Loucy (cell line): ENCODE results near the gene CADM1.

Source experiments
- H2AFZ ChIP-seq: fragments of 200-600 bp; sonication (generic); 2 replicates; pipeline ENCODE4 v1.6.0; 2016; ENCODE audit warnings: antibody characterized with exemption, mild to moderate bottlenecking, low read length, moderate library complexity
- H3F3A ChIP-seq: fragments of 200-600 bp; 2 replicates; pipeline ENCODE4 v1.6.0; 2016; ENCODE audit warnings: antibody characterized with exemption, low read depth, mild to moderate bottlenecking
- H3K27me3 ChIP-seq: fragments of 200-600 bp; sonication (generic); 2 replicates; pipeline ENCODE4 v1.6.1; 2014; ENCODE audit warnings: low read length, mild to moderate bottlenecking; ENCODE audit not compliant: insufficient read depth, poor library complexity, severe bottlenecking
- H3K36me3 ChIP-seq: fragments of 200-600 bp; sonication (generic); 2 replicates; pipeline ENCODE4 v1.6.1; 2016; ENCODE audit warnings: low read length; ENCODE audit not compliant: insufficient read depth
- H3K4me1 ChIP-seq: fragments of 200-600 bp; sonication (generic); 2 replicates; pipeline ENCODE4 v1.5.1; 2014; ENCODE audit warnings: low read length, mild to moderate bottlenecking; ENCODE audit not compliant: insufficient read depth, poor library complexity, severe bottlenecking
- H3K4me2 ChIP-seq: fragments of 200-600 bp; sonication (generic); 2 replicates; pipeline ENCODE4 v1.6.0; 2014; ENCODE audit warnings: antibody characterized with exemption, low read length, low read depth, mild to moderate bottlenecking; ENCODE audit not compliant: poor library complexity, severe bottlenecking
- H3K4me3 ChIP-seq: fragments of 200-600 bp; sonication (generic); 2 replicates; pipeline ENCODE4 v1.5.1; 2014; ENCODE audit warnings: low read length, mild to moderate bottlenecking, mixed read lengths; ENCODE audit not compliant: poor library complexity, severe bottlenecking
- H3K79me2 ChIP-seq: fragments of 200-600 bp; sonication (generic); 2 replicates; pipeline ENCODE4 v1.6.1; 2014; ENCODE audit warnings: low read length; ENCODE audit not compliant: insufficient read depth
- H3K9ac ChIP-seq: fragments of 200-600 bp; sonication (generic); 2 replicates; pipeline ENCODE4 v1.6.0; 2014; ENCODE audit warnings: mild to moderate bottlenecking, low read depth, low read length, moderate library complexity; ENCODE audit not compliant: poor library complexity, severe bottlenecking
- H3K9me2 ChIP-seq: fragments of 200-600 bp; sonication (generic); replicated peaks from 2 replicates; pipeline ENCODE4 v1.6.1; 2016; ENCODE audit warnings: low read depth, low read length, mixed read lengths
- H3K9me3 ChIP-seq: fragments of 200-600 bp; sonication (generic); 2 replicates; pipeline ENCODE4 v1.6.1; 2014; ENCODE audit warnings: mild to moderate bottlenecking, antibody characterized with exemption, low read length, low read depth; ENCODE audit not compliant: insufficient read depth
- H4K20me1 ChIP-seq: fragments of 200-600 bp; sonication (generic); 2 replicates; pipeline ENCODE4 v1.6.0; 2014; ENCODE audit warnings: antibody characterized with exemption, low read length, mild to moderate bottlenecking; ENCODE audit not compliant: insufficient read depth, poor library complexity, severe bottlenecking
- EZH2phosphoT487 ChIP-seq: fragments of 200-600 bp; IDR thresholded peaks from 2 replicates; pipeline ENCODE4 v1.6.1; 2018; ENCODE audit warnings: antibody characterized with exemption, mild to moderate bottlenecking, moderate library complexity, borderline replicate concordance
- TF ChIP-seq, protein P1 (sequence below): fragments of 200-600 bp; sonication (generic); conservative IDR thresholded peaks from 2 replicates; pipeline ENCODE4 v1.5.1; 2014; ENCODE audit warnings: mild to moderate bottlenecking, antibody characterized with exemption, low read length

The CADM1 gene

GRCh38 chr11:115498354-115498753 is 5.9 kb downstream of the CADM1 start:
- Histone ChIP-seq H3K4me1 (no peaks in the 10 kb centered on the region), H3K79me2 (no peaks in the 10 kb centered on the region), H3K9me3 (no peaks in the 10 kb centered on the region), H3K9me2 (no peaks in the 10 kb centered on the region), H3K36me3 (no peaks in the 10 kb centered on the region), H4K20me1 (no peaks in the 10 kb centered on the region), H3K4me2 (no peak overlapping the region), H3K4me3 (no peak overlapping the region), H3K9ac (no peak overlapping the region), H2AFZ (no peak overlapping the region), H3F3A (no peaks in the 10 kb centered on the region), H3K27me3 (no peaks in the 10 kb centered on the region)
- TF ChIP-seq, protein P1, sequence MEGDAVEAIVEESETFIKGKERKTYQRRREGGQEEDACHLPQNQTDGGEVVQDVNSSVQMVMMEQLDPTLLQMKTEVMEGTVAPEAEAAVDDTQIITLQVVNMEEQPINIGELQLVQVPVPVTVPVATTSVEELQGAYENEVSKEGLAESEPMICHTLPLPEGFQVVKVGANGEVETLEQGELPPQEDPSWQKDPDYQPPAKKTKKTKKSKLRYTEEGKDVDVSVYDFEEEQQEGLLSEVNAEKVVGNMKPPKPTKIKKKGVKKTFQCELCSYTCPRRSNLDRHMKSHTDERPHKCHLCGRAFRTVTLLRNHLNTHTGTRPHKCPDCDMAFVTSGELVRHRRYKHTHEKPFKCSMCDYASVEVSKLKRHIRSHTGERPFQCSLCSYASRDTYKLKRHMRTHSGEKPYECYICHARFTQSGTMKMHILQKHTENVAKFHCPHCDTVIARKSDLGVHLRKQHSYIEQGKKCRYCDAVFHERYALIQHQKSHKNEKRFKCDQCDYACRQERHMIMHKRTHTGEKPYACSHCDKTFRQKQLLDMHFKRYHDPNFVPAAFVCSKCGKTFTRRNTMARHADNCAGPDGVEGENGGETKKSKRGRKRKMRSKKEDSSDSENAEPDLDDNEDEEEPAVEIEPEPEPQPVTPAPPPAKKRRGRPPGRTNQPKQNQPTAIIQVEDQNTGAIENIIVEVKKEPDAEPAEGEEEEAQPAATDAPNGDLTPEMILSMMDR = no peak
- TF ChIP-seq EZH2phosphoT487 = no peak

GRCh38 chr11:115497303-115497702 is 6.9 kb downstream of the CADM1 start:
- TF ChIP-seq, protein P1 = no peak
- no peak for TF ChIP-seq EZH2phosphoT487
- no peaks in the 10 kb centered on the region for H3K9me2 ChIP-seq
- H4K20me1 ChIP-seq = no peaks in the 10 kb centered on the region
- no peaks in the 10 kb centered on the region for H3K36me3 ChIP-seq
- H2AFZ ChIP-seq = no peak overlapping the region
- no peaks in the 10 kb centered on the region for H3K9me3 ChIP-seq
- H3K27me3 ChIP-seq = no peaks in the 10 kb centered on the region
- no peak overlapping the region for H3K4me2 ChIP-seq
- no peaks in the 10 kb centered on the region for H3K4me1 ChIP-seq
- no peaks in the 10 kb centered on the region for H3K79me2 ChIP-seq
- H3K4me3 ChIP-seq = no peak overlapping the region
- no peaks in the 10 kb centered on the region for H3F3A ChIP-seq
- no peak overlapping the region for H3K9ac ChIP-seq

- no peak overlapping the region for H3K4me2 ChIP-seq
These were observed 7.3 kb downstream of the CADM1 start for GRCh38 chr11:115496892-115497291.

More at GRCh38 chr11:115496892-115497291, 7.3 kb downstream of the CADM1 start:
- Histone ChIP-seq H3K36me3 (no peaks in the 10 kb centered on the region), H4K20me1 (no peaks in the 10 kb centered on the region), H3K9me2 (no peaks in the 10 kb centered on the region), H3K79me2 (no peaks in the 10 kb centered on the region), H3K9me3 (no peaks in the 10 kb centered on the region), H3K9ac (no peak overlapping the region), H3K4me1 (no peaks in the 10 kb centered on the region), H3K27me3 (no peaks in the 10 kb centered on the region), H3F3A (no peaks in the 10 kb centered on the region), H3K4me3 (no peak overlapping the region), H2AFZ (no peak overlapping the region)
- TF ChIP-seq, protein P1 = no peak
- no peak for TF ChIP-seq EZH2phosphoT487
